GM12872 (cell line): ENCODE measurements around the gene TMEM163.

Source experiments
- CTCF ChIP-seq: IDR thresholded peaks from 3 replicates; pipeline ENCODE4 v1.5.1; 2011; ENCODE audit warnings: low read depth, mild to moderate bottlenecking, low read length, moderate library complexity; ENCODE audit not compliant: insufficient read depth

TMEM163 gene

GRCh38 chr2:134758633-134759032 lies 39.8 kb upstream of the TMEM163 start:
- TF ChIP-seq CTCF, result no peak

GRCh38 chr2:134745546-134745945 lies 26.7 kb upstream of the TMEM163 start:
- TF ChIP-seq CTCF, result no peak

GRCh38 chr2:134745023-134745422 lies 26.2 kb upstream of the TMEM163 start:
- TF ChIP-seq CTCF, result no peak

GRCh38 chr2:134739879-134740301 lies 21.1 kb upstream of the TMEM163 start:
- no peak for TF ChIP-seq CTCF

GRCh38 chr2:134739236-134739878 lies 20.6 kb upstream of the TMEM163 start:
- TF ChIP-seq CTCF, result no peak

GRCh38 chr2:134738141-134738870 lies 19.5 kb upstream of the TMEM163 start:
- no peak for TF ChIP-seq CTCF

- TF ChIP-seq CTCF, result no peak
Measured at GRCh38 chr2:134737671-134738070, 18.9 kb upstream of the TMEM163 start.
